Upper lobe of right lung (tissue), 1 donor: ENCODE results near the gene PLPPR3. TPM values are rescaled to one million over a fixed set of nuclear protein-coding genes. Genes with fewer than 3 reads are reported as not detected.
A peak's percentile ranks its signal among the peaks of the same experiment; 100 is the strongest.

ENCODE experiments used
- ATAC-seq: fragments of 200-7000 bp; cut with Tn5 transposase; one replicate; pipeline ENCODE4 v1.9.1; 2020; ENCODE audit warnings: mild to moderate bottlenecking, moderate library complexity
- DNase-seq: peaks from one replicate; pipeline ENCODE4 v3.0.0-alpha.2; 2020
- H3K27ac ChIP-seq: fragments of 200-600 bp; one replicate; pipeline ENCODE4 v1.8.0; 2022
- H3K27me3 ChIP-seq: fragments of 200-600 bp; one replicate; pipeline ENCODE4 v1.8.0; 2022; ENCODE audit warnings: mild to moderate bottlenecking
- H3K36me3 ChIP-seq: fragments of 200-600 bp; one replicate; pipeline ENCODE4 v1.8.0; 2022
- H3K4me1 ChIP-seq: fragments of 200-600 bp; one replicate; pipeline ENCODE4 v1.8.0; 2022
- H3K4me3 ChIP-seq: fragments of 200-600 bp; one replicate; pipeline ENCODE4 v1.8.0; 2022; ENCODE audit warnings: mild to moderate bottlenecking
- H3K9me3 ChIP-seq: fragments of 200-600 bp; one replicate; pipeline ENCODE4 v1.8.0; 2022
- intact Hi-C: fragments of 100-400 bp; cut with DNase I; formaldehyde crosslinking; loops from one replicate; pipeline ENCODE4 v1.11.0; 2022
- total RNA-seq: library from RNA; stranded (reverse); fragmentation: NEBNext Ultra II Directional; extraction: Animal tissue kit (Norgen Biotek cat#: 25700); gene quantifications from one replicate; pipeline ENCODE4 v1.2.1, GENCODE V29; 2021
- TF ChIP-seq, protein P1 (sequence below): fragments of 200-600 bp; IDR thresholded peaks from one replicate; pipeline ENCODE4 v1.8.0; 2022; ENCODE audit warnings: antibody characterized with exemption
- donor health status: DM: no; HTN: yes; CAD: no; lungs with severe emphysema.

The PLPPR3 gene
- total RNA-seq, 1 donor from 2014 or later = 0.46 TPM

GRCh38 chr19:798415-799075, 23.2 kb downstream of the PLPPR3 start:
- Histone ChIP-seq H3K27me3 (no peaks in the 10 kb centered on the region), H3K4me3 (peak overlapping the region; percentile 83), H3K27ac (peak overlapping the region; percentile 85), H3K9me3 (no peaks in the 10 kb centered on the region), H3K4me1 (peaks cover 55% of the 10 kb centered on the region), H3K36me3 (peaks cover 37% of the 10 kb centered on the region)
- intact Hi-C loops = no loop called here
- DNase-seq (no peak), ATAC-seq (no peak)
- TF ChIP-seq, protein P1, sequence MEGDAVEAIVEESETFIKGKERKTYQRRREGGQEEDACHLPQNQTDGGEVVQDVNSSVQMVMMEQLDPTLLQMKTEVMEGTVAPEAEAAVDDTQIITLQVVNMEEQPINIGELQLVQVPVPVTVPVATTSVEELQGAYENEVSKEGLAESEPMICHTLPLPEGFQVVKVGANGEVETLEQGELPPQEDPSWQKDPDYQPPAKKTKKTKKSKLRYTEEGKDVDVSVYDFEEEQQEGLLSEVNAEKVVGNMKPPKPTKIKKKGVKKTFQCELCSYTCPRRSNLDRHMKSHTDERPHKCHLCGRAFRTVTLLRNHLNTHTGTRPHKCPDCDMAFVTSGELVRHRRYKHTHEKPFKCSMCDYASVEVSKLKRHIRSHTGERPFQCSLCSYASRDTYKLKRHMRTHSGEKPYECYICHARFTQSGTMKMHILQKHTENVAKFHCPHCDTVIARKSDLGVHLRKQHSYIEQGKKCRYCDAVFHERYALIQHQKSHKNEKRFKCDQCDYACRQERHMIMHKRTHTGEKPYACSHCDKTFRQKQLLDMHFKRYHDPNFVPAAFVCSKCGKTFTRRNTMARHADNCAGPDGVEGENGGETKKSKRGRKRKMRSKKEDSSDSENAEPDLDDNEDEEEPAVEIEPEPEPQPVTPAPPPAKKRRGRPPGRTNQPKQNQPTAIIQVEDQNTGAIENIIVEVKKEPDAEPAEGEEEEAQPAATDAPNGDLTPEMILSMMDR = no peak

GRCh38 chr19:797528-798414, 24.0 kb downstream of the PLPPR3 start:
- DNase-seq = peak; percentile 96
- H3K9me3 ChIP-seq = no peaks in the 10 kb centered on the region
- intact Hi-C loops = no loop called here
- TF ChIP-seq, protein P1 = no peak
- peak overlapping the region; percentile 93 for H3K27ac ChIP-seq
- ATAC-seq = peak; percentile 70
- peaks cover 49% of the 10 kb centered on the region for H3K4me1 ChIP-seq
- H3K36me3 ChIP-seq = peaks cover 29% of the 10 kb centered on the region
- H3K4me3 ChIP-seq = peak overlapping the region; percentile 83
- no peaks in the 10 kb centered on the region for H3K27me3 ChIP-seq

DNA sequence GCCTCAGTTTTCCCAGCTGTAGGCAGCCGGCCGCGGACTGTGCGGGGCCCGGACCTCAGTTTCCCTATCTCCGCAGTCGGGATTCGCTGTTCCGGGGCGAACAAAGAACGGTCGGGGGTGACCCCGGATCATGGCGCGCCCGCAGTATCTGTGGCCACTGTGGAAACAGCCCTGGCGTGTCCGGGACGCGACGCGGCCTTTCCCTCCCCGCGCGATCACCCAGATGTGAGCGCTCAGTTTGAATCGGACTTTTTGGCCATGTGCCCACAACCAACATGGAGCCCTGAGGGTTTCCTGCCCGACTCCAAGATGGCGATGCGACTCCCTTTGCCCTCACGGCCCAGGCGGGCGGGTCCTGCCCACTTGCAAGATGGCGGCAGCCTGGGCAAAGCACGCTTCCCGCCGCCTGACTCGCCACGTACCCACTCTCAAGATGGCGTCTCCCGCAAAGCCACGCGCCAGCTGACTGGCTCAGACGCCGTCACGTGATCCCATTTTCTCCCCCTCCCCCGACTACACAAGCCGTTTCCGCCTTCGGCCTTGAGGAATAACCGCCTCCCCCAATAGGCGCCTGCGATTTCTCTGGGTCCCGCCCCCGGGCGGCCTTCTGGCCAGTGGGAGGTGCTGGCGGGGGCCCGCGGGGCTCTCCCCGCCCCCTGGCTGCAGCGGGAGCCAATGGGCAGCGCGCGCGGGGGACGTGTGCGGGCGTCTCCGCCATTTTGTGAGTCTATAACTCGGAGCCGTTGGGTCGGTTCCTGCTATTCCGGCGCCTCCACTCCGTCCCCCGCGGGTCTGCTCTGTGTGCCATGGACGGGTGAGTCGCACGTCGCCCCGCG, 24.8 kb downstream of the PLPPR3 start, which contains the start of gene PTBP1:
Gene PTBP1 (plus strand): TSS at position 761 of the 836 bp plus-strand sequence. CDS start 46 bp downstream, at position 807.
- peak within 1 kb of the TSS; percentile 93 for H3K27ac ChIP-seq
- H3K4me1 ChIP-seq = peaks cover 40% of the 10 kb centered on the region
- no peaks in the 10 kb centered on the region for H3K9me3 ChIP-seq
- DNase-seq = peak; percentile 100
- H3K27me3 ChIP-seq = no peaks in the 10 kb centered on the region
- TF ChIP-seq, protein P1 = peak; percentile 13
- H3K36me3 ChIP-seq = peaks cover 25% of the 10 kb centered on the region
- peak; percentile 91 for ATAC-seq
- intact Hi-C loops = no loop called here
- peak within 1 kb of the TSS; percentile 86 for H3K4me3 ChIP-seq

DNA sequence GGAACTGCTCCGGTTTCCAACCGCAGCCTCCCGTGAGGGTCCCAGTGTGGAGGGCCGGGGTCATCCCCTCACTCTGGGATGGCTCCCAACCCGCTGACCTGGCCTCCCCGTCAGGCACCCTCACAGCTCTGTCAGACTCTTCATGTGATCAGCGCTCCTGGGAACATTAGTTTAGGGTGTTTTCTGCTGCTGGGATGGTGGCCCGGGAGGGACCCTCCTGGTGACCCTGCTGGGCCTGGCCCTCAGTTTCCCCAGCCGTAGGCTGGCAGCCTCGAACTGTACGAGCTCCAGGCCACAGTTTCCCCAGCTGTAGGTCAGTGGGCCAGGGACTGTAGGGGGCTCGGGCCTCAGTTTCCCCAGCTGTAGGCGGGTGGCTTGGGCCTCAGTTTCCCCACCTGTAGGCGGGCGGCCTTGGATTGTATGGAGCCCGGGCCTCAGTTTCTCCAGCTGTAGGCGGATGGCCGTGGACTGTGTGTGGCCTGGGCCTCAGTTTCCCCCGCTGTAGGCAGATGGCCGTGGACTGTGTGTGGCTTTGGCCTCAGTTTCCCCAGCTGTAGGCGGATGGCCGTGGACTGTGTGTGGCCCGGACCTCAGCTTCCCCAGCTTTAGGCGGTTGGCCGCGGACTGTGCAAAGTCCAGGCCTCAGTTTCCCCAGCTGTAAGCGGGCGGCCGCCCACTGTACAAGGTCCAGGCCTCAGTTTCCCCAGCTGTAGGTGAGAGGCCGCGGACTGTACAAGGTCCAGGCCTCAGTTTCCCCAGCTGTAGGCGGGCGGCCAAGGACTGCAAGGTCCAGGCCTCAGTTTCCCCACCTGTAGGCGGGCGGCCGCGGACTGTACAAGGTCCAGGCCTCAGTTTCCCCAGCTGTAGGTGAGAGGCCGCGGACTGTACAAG, 25.8 kb downstream of the PLPPR3 start:
- Histone ChIP-seq H3K36me3 (peaks cover 18% of the 10 kb centered on the region), H3K4me3 (peak overlapping the region; percentile 86), H3K4me1 (peaks cover 30% of the 10 kb centered on the region), H3K27me3 (no peaks in the 10 kb centered on the region), H3K9me3 (no peaks in the 10 kb centered on the region), H3K27ac (peak overlapping the region; percentile 85)
- intact Hi-C loops = no loop called here
- DNase-seq = no peak
- no peak for ATAC-seq
- TF ChIP-seq, protein P1 = no peak
